Testis (tissue), 3 donors: Measurements from ENCODE around the gene CSMD2. TPM values are rescaled to one million over a fixed set of nuclear protein-coding genes. Genes with fewer than 3 reads are reported as not detected.

Experiments
- DNase-seq: peaks from one replicate; pipeline ENCODE4 v3.0.0-alpha.2; 2019
- H3K27ac ChIP-seq, 2 donors: fragments of 200-600 bp; sonication (generic); one replicate each; pipeline ENCODE4 v1.5.1; 2019
- H3K27me3 ChIP-seq: fragments of 200-600 bp; sonication (generic); one replicate; pipeline ENCODE4 v1.5.1; 2019
- H3K36me3 ChIP-seq: fragments of 200-600 bp; sonication (generic); one replicate; pipeline ENCODE4 v1.5.1; 2017; ENCODE audit warnings: low read depth; ENCODE audit errors: missing control alignments
- H3K4me1 ChIP-seq: fragments of 200-600 bp; sonication (generic); one replicate; pipeline ENCODE4 v1.5.1; 2019
- H3K4me3 ChIP-seq, 2 donors: fragments of 200-600 bp; sonication (generic); one replicate each; pipeline ENCODE4 v1.5.1; 2017 to 2019
- H3K9me3 ChIP-seq: fragments of 200-600 bp; sonication (generic); one replicate; pipeline ENCODE4 v1.5.1; 2017
- CTCF ChIP-seq, 3 experiments: fragments of 450-650 bp in 2 of 3; fragments of 200-600 bp in 1 of 3; sonication (generic) in 1 of 3; IDR thresholded peaks; one replicate each; pipeline ENCODE4 v1.5.1; 2016 to 2019; ENCODE audit warnings: antibody characterized with exemption in 3 of 3, mild to moderate bottlenecking in 2 of 3, moderate library complexity in 1 of 3
- POLR2A ChIP-seq: fragments of 450-650 bp; IDR thresholded peaks from one replicate; pipeline ENCODE4 v1.6.1; 2017; ENCODE audit warnings: antibody characterized with exemption, mild to moderate bottlenecking, moderate library complexity
- WGBS, 2 donors: methylation state at CpG; one replicate each; pipeline ENCODE4 v1.1.5; 2018; 5-methylcytosine and 5-hydroxymethylcytosine counted together
- intact Hi-C: fragments of 100-400 bp; cut with DNase I; formaldehyde crosslinking; loops from one replicate; pipeline ENCODE4 v1.15.1; 2023; ENCODE audit warnings: low total_unique reads
- polyA plus RNA-seq: library from polyadenylated mRNA; stranded (reverse); fragments of 350-450 nt; fragmentation: Illumina TruSeq; extraction: RNeasy Lipid Tissue Mini Kit (QIAGEN cat#74804); gene quantifications from one replicate; pipeline ENCODE4 v1.2.3, GENCODE V29; 2014; ENCODE audit warnings: low read depth, low replicate concordance; ENCODE audit not compliant: insufficient read depth
- total RNA-seq, 2 donors: library from RNA; depleted of rRNA; stranded (reverse); fragments of >200 nt; gene quantifications; one replicate each; pipeline ENCODE4 v1.2.3, GENCODE V29; 2016

CSMD2 gene
- total and polyA plus RNA-seq, 3 donors from 2014 or later = 1.2 to 3.8 (median 2.7) TPM

DNA sequence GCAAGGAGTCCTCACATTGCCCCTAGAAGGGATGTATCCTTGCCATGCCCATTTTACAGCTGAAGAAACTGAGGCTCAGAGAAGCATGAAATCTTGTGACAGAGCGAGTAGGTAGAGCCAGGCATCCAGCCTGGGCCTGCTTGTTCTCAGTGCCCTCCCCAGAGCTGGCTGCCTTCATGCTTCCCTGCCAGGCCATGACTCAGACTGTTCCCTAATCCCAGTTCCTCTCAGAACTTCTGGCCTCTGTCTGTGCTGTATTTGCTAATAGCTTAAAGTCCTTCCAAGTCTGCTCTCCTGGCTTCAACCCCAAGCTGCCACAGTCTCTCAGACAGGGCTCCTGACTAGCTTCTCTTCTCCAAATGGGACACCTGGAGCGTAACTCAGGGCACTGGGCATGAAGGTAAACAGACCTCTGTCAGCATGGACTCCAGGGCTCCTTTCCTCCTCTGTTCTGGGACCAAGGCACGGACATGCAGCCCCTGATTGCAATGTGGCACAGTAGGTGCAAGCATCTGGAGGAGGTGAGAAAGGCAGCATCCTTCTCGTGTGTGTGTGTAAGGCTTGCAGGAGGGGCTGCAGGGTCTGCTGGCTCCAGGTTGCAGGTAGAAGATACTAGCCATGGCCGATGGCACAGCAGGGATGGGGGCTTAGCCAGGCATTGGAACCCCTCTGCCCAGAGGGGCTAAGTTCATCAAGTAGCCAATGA lies 178.5 kb downstream of the CSMD2 start:
- H3K36me3 ChIP-seq = no peaks in the 10 kb centered on the region
- no peak overlapping the region for H3K4me3 ChIP-seq
- H3K9me3 ChIP-seq = no peaks in the 10 kb centered on the region
- intact Hi-C loops = no loop called here
- 73 to 82% methylated on average over 4 to 5 of the region's 5 CpGs for WGBS, 2 donors
- no peak for TF ChIP-seq CTCF (IDR thresholded peaks at IDR 0.05)
- no peak for TF ChIP-seq POLR2A
- no peak overlapping the region for H3K27ac ChIP-seq
- peaks cover 9% of the 10 kb centered on the region for H3K4me1 ChIP-seq
- H3K27me3 ChIP-seq = no peaks in the 10 kb centered on the region
- DNase-seq = peak; percentile 30

DNA sequence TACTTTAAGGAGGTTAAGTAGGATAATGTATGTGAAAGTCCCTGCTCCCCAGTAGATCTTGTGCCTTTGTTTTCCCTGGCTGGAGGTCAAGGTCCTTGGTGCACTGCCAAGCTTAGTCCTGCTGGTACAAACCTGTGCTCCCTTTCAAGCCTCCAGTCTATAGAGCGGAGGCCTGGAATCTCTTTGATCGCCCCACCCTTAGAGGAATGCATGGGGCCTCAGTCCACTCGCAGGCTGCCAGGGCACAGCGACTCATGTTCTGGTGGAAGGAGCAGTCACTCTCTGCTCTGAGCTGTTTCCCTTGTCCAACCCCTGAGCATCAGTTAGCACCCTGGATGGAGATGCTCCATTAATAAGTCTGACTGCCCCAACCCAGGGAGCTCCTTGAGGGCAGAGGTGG lies 179.4 kb downstream of the CSMD2 start:
- Histone ChIP-seq H3K36me3 (no peaks in the 10 kb centered on the region), H3K27ac (no peak overlapping the region), H3K27me3 (no peaks in the 10 kb centered on the region), H3K4me1 (peaks cover 9% of the 10 kb centered on the region), H3K9me3 (no peaks in the 10 kb centered on the region), H3K4me3 (no peak overlapping the region)
- DNase-seq = peak; percentile 42
- TF ChIP-seq POLR2A (no peak), CTCF (IDR thresholded peaks at IDR 0.05) (no peak)
- 62 to 85% methylated on average over 2 to 4 of the region's 4 CpGs for WGBS, 2 donors
- intact Hi-C loops = no loop called here

- WGBS, 2 donors = 58 to 64% methylated on average over 12 to 13 of the region's 13 CpGs
- Histone ChIP-seq H3K27ac (no peak overlapping the region), H3K4me1 (peaks cover 9% of the 10 kb centered on the region), H3K27me3 (no peaks in the 10 kb centered on the region), H3K9me3 (no peaks in the 10 kb centered on the region), H3K36me3 (no peaks in the 10 kb centered on the region), H3K4me3 (no peak overlapping the region)
- TF ChIP-seq POLR2A = no peak
- TF ChIP-seq CTCF (IDR thresholded peaks at IDR 0.05) = no peak
- DNase-seq = no peak
- intact Hi-C loops = no loop called here
Measured at GRCh38 chr1:33984906-33985565, 180.0 kb downstream of the CSMD2 start.

DNA sequence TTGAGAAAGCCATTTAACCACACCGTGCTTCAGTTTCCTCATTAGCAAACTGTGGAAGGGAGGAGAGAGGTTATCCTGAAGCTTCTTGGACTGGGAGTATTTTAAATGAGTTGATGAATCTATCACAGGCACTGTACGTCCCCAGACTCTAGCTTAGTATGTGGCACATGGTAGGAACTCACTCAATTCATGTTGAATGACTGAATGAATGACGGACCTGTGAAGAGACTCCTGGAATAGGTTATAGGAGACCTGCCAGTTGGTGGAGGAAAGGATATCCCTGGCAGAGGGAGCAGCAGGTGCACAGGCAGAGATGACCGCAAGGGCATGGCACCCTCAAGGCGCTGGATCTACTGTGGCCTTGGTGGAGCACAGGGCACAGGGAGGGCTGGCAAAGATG lies 182.6 kb downstream of the CSMD2 start:
- no peak for TF ChIP-seq POLR2A
- TF ChIP-seq CTCF (IDR thresholded peaks at IDR 0.05) = no peak
- Histone ChIP-seq H3K27me3 (no peaks in the 10 kb centered on the region), H3K36me3 (no peaks in the 10 kb centered on the region), H3K27ac (no peak overlapping the region), H3K4me3 (no peak overlapping the region), H3K9me3 (no peaks in the 10 kb centered on the region), H3K4me1 (peaks cover 9% of the 10 kb centered on the region)
- intact Hi-C loops = no loop called here
- 79 to 81% methylated on average over 5 of the region's 5 CpGs for WGBS, 2 donors
- no peak for DNase-seq
